H9 (cell line): ENCODE results near the gene PDE8A. TPM values are rescaled to one million over a fixed set of nuclear protein-coding genes. Genes with fewer than 3 reads are reported as not detected.

Experiments
- DNase-seq: peaks from one replicate; pipeline ENCODE4 v3.0.0-alpha.2; 2017
- H2AFZ ChIP-seq: one replicate; pipeline ENCODE4 v1.6.1; 2013; ENCODE audit warnings: mild to moderate bottlenecking, low read length, control low read depth, moderate library complexity
- H2AK5ac ChIP-seq: 2 replicates; pipeline ENCODE4 v1.6.1; 2013; ENCODE audit warnings: low read length, control low read depth, mixed read lengths; ENCODE audit not compliant: insufficient read length
- H2BK120ac ChIP-seq: one replicate; pipeline ENCODE4 v1.6.1; 2013; ENCODE audit warnings: low read depth, mild to moderate bottlenecking, low read length, control low read depth, inconsistent platforms; ENCODE audit not compliant: poor library complexity, severe bottlenecking
- H2BK12ac ChIP-seq: 2 replicates; pipeline ENCODE4 v1.6.1; 2013; ENCODE audit warnings: low read length, control low read depth, mixed read lengths, low read depth; ENCODE audit not compliant: insufficient read length
- H2BK15ac ChIP-seq: 2 replicates; pipeline ENCODE4 v1.6.1; 2013; ENCODE audit warnings: low read depth, low read length, control low read depth
- H2BK20ac ChIP-seq: one replicate; pipeline ENCODE4 v1.6.1; 2013; ENCODE audit warnings: low read depth, mild to moderate bottlenecking, low read length, control low read depth, inconsistent platforms; ENCODE audit not compliant: poor library complexity, severe bottlenecking
- H2BK5ac ChIP-seq: 2 replicates; pipeline ENCODE4 v1.6.1; 2013; ENCODE audit warnings: low read length, control low read depth, mixed read lengths; ENCODE audit not compliant: insufficient read length
- H3K14ac ChIP-seq: 2 replicates; pipeline ENCODE4 v1.6.1; 2013; ENCODE audit warnings: low read length, control low read depth; ENCODE audit not compliant: insufficient read depth
- H3K18ac ChIP-seq: 2 replicates; pipeline ENCODE4 v1.6.1; 2013; ENCODE audit warnings: low read depth, mild to moderate bottlenecking, mixed read lengths, low read length, control low read depth; ENCODE audit not compliant: insufficient read length
- H3K23ac ChIP-seq: 2 replicates; pipeline ENCODE4 v1.6.1; 2013; ENCODE audit warnings: low read length, control low read depth, mixed read lengths, low read depth; ENCODE audit not compliant: insufficient read length
- H3K23me2 ChIP-seq: 2 replicates; pipeline ENCODE4 v1.6.1; 2013; ENCODE audit warnings: low read depth, mild to moderate bottlenecking, mixed read lengths, low read length, control low read depth; ENCODE audit not compliant: insufficient read length, poor library complexity, severe bottlenecking
- H3K27ac ChIP-seq: 2 replicates; pipeline ENCODE4 v1.5.1; 2013; ENCODE audit warnings: low read length, control low read depth, mixed read lengths, low read depth; ENCODE audit not compliant: insufficient read length
- H3K27me3 ChIP-seq: 2 replicates; pipeline ENCODE4 v1.6.1; 2013; ENCODE audit warnings: low read length, control low read depth, inconsistent platforms; ENCODE audit not compliant: insufficient read depth
- H3K4ac ChIP-seq: 2 replicates; pipeline ENCODE4 v1.6.1; 2013; ENCODE audit warnings: low read depth, mild to moderate bottlenecking, control low read depth, inconsistent platforms, low read length, moderate library complexity
- H3K4me1 ChIP-seq: 2 replicates; pipeline ENCODE4 v1.6.1; 2013; ENCODE audit warnings: low read length, control low read depth, inconsistent platforms; ENCODE audit not compliant: insufficient read depth
- H3K4me2 ChIP-seq: 2 replicates; pipeline ENCODE4 v1.6.1; 2013; ENCODE audit warnings: low read length, control low read depth, mixed read lengths; ENCODE audit not compliant: insufficient read length, insufficient read depth
- H3K56ac ChIP-seq: 2 replicates; pipeline ENCODE4 v1.6.1; 2013; ENCODE audit warnings: low read depth, mild to moderate bottlenecking, mixed read lengths, low read length, control low read depth; ENCODE audit not compliant: insufficient read length
- H3K79me1 ChIP-seq: 2 replicates; pipeline ENCODE4 v1.6.1; 2013; ENCODE audit warnings: low read depth, mild to moderate bottlenecking, moderate library complexity, low read length, control low read depth, inconsistent platforms; ENCODE audit not compliant: insufficient read depth, poor library complexity, severe bottlenecking
- H3K79me2 ChIP-seq: 2 replicates; pipeline ENCODE4 v1.6.1; 2013; ENCODE audit warnings: low read length, control low read depth, inconsistent platforms; ENCODE audit not compliant: insufficient read depth
- H3K9ac ChIP-seq: 2 replicates; pipeline ENCODE4 v1.6.1; 2013; ENCODE audit warnings: low read length, control low read depth, mixed read lengths; ENCODE audit not compliant: insufficient read length; ENCODE audit errors: extremely low read depth
- H3K9me3 ChIP-seq: one replicate; pipeline ENCODE4 v1.6.1; 2013; ENCODE audit warnings: low read depth, low read length, inconsistent platforms; ENCODE audit not compliant: control insufficient read depth
- H3T11ph ChIP-seq: one replicate; pipeline ENCODE4 v1.6.1; 2013; ENCODE audit warnings: mild to moderate bottlenecking, low read length, control low read depth, inconsistent platforms
- H4K20me1 ChIP-seq: one replicate; pipeline ENCODE4 v1.6.1; 2013; ENCODE audit not compliant: control insufficient read depth, insufficient read length, insufficient read depth
- H4K5ac ChIP-seq: 2 replicates; pipeline ENCODE4 v1.6.1; 2013; ENCODE audit warnings: low read depth, mild to moderate bottlenecking, mixed read lengths, low read length, control low read depth; ENCODE audit not compliant: insufficient read length
- H4K8ac ChIP-seq: replicated peaks from 2 replicates; pipeline ENCODE4 v1.6.1; 2013; ENCODE audit warnings: low read length, control low read depth, mixed read lengths, low read depth; ENCODE audit not compliant: insufficient read length
- H4K91ac ChIP-seq: 2 replicates; pipeline ENCODE4 v1.6.1; 2013; ENCODE audit warnings: low read depth, mild to moderate bottlenecking, moderate library complexity, mixed read lengths, low read length, control low read depth; ENCODE audit not compliant: insufficient read length
- H3K27ac Mint-ChIP-seq, 3 experiments: 2 replicates in 2 of 3; 3 replicates in 1 of 3; pipeline ENCODE4 v1.8.0; 2020 to 2021; ENCODE audit warnings: mixed read lengths in 3 of 3, mild to moderate bottlenecking in 1 of 3, moderate library complexity in 1 of 3
- H3K27me3 Mint-ChIP-seq: 2 replicates; pipeline ENCODE4 v1.8.0; 2021; ENCODE audit warnings: low read depth, mild to moderate bottlenecking, moderate library complexity, mixed read lengths
- H3K36me3 Mint-ChIP-seq, 3 experiments: 2 replicates in 2 of 3; 3 replicates in 1 of 3; pipeline ENCODE4 v1.8.0; 2020 to 2021; ENCODE audit warnings: low read depth in 3 of 3, mixed read lengths in 3 of 3; ENCODE audit not compliant: insufficient read depth in 1 of 3
- H3K4me1 Mint-ChIP-seq, 2 experiments: 2 replicates each; pipeline ENCODE4 v1.8.0; 2020; ENCODE audit warnings: mixed read lengths in 2 of 2
- H3K4me3 Mint-ChIP-seq, 2 experiments: 2 replicates in 1 of 2; 3 replicates in 1 of 2; pipeline ENCODE4 v1.8.0; 2020 to 2021; ENCODE audit warnings: mild to moderate bottlenecking in 2 of 2, mixed read lengths in 2 of 2, moderate library complexity in 1 of 2
- H3K9me3 Mint-ChIP-seq, 2 experiments: 2 replicates in 1 of 2; 3 replicates in 1 of 2; pipeline ENCODE4 v1.8.0; 2020; ENCODE audit warnings: mild to moderate bottlenecking in 2 of 2, mixed read lengths in 2 of 2, moderate library complexity in 1 of 2
- WGBS: extraction: QIAGEN DNeasy Blood & Tissue Kit; methylation state at CpG from one replicate; pipeline ENCODE4 v1.1.7; 2013; ENCODE audit warnings: missing lambda C conversion rate, low lambda C conversion rate, mixed read lengths; ENCODE audit not compliant: insufficient read length; ENCODE audit errors: extremely low coverage; 5-methylcytosine and 5-hydroxymethylcytosine counted together
- total RNA-seq: library from RNA; stranded (reverse); gene quantifications from 2 replicates; pipeline ENCODE4 v1.2.1, GENCODE V29; 2021
- TF ChIP-seq, protein P1 (sequence below): fragments of 200-600 bp; sonication (generic); conservative IDR thresholded peaks from 3 replicates; pipeline ENCODE4 v1.8.0; 2021; ENCODE audit warnings: antibody characterized with exemption, mild to moderate bottlenecking

PDE8A gene
- total RNA-seq, 1 experiment from 2014 or later: 9.3 TPM

DNA sequence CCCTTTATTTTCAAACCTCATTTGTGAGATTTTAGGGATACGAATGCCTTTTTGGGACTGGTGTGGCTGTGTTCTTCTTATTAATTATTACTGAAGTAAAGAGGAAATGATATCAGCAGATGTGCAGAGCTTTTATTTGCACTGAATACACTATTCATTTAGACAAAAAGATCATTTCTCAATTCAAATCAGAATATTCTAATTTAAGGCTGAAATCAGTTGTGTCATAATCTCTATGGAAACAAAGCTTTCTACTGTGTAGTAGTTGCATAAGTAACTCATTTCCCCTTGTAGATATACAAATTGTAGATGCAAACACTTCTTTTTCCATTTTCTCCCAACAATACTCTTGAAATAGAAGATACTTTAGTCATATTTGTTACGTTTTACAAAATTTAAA, 56.0 kb downstream of the PDE8A start:
- Mint-ChIP-seq H3K36me3 (no peaks in the 10 kb centered on the region), H3K27ac (no peak overlapping the region), H3K9me3 (no peaks in the 10 kb centered on the region), H3K4me3 (no peak overlapping the region), H3K4me1 (peaks cover 11 to 17% of the 10 kb centered on the region in 2 experiments), H3K27me3 (0 out of 2 replicates have a peak, but pooled peaks cover 2% of the 10 kb centered on the region)
- no peak overlapping the region for H2BK5ac ChIP-seq
- no peak overlapping the region for H4K91ac ChIP-seq
- H3K14ac ChIP-seq: no peak overlapping the region
- no peak overlapping the region for H3K18ac ChIP-seq
- H3K9me3 ChIP-seq: no peaks in the 10 kb centered on the region
- no peak overlapping the region for H3K4ac ChIP-seq
- H3K4me1 ChIP-seq: peaks cover 8% of the 10 kb centered on the region; the same call in 1 of the 2 replicates
- H3K27me3 ChIP-seq: no peaks in the 10 kb centered on the region
- no peak overlapping the region for H3K4me2 ChIP-seq
- no peak overlapping the region for H3K56ac ChIP-seq
- no peaks in the 10 kb centered on the region for H3K79me2 ChIP-seq
- no peak overlapping the region for H2AFZ ChIP-seq
- H3K27ac ChIP-seq: no peak overlapping the region
- H2BK120ac ChIP-seq: no peak overlapping the region
- no peak overlapping the region for H2BK15ac ChIP-seq
- no peaks in the 10 kb centered on the region for H3K79me1 ChIP-seq
- no peak overlapping the region for H4K8ac ChIP-seq
- H4K5ac ChIP-seq: no peak overlapping the region
- no peaks in the 10 kb centered on the region for H3K23me2 ChIP-seq
- no peak for DNase-seq
- H2BK12ac ChIP-seq: no peak overlapping the region
- no peak overlapping the region for H3T11ph ChIP-seq
- TF ChIP-seq, protein P1, sequence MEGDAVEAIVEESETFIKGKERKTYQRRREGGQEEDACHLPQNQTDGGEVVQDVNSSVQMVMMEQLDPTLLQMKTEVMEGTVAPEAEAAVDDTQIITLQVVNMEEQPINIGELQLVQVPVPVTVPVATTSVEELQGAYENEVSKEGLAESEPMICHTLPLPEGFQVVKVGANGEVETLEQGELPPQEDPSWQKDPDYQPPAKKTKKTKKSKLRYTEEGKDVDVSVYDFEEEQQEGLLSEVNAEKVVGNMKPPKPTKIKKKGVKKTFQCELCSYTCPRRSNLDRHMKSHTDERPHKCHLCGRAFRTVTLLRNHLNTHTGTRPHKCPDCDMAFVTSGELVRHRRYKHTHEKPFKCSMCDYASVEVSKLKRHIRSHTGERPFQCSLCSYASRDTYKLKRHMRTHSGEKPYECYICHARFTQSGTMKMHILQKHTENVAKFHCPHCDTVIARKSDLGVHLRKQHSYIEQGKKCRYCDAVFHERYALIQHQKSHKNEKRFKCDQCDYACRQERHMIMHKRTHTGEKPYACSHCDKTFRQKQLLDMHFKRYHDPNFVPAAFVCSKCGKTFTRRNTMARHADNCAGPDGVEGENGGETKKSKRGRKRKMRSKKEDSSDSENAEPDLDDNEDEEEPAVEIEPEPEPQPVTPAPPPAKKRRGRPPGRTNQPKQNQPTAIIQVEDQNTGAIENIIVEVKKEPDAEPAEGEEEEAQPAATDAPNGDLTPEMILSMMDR: no peak
- no CpG with 5 or more reads among the region's 2 CpGs for whole genome bisulfite sequencing
- no peak overlapping the region for H3K9ac ChIP-seq
- H4K20me1 ChIP-seq: no peaks in the 10 kb centered on the region
- H3K23ac ChIP-seq: no peak overlapping the region
- H2BK20ac ChIP-seq: no peak overlapping the region
- no peak overlapping the region for H2AK5ac ChIP-seq
